Measurements from ENCODE around the gene FAM24A. TPM values are rescaled to one million over a fixed set of nuclear protein-coding genes. Genes with fewer than 3 reads are reported as not detected.
"Not testable (repeated sequence)": the region's sequence is repeated elsewhere in the genome, so short reads cannot be mapped to it uniquely, and the experiment has no call there.

FAM24A gene
- total RNA-seq, 2 donors from 2014 or later = not detected

- no peak for TF ChIP-seq CTCF (IDR thresholded peaks at IDR 0.05)
- no peak within 1 kb of the TSS for H3K27ac ChIP-seq
- peak; percentile 59 for ATAC-seq (ENCODE audit: insufficient number of reproducible peaks, low FRiP score, low read depth)
- peak within 1 kb of the TSS; percentile 73 for H3K4me3 ChIP-seq
- no peaks in the 10 kb centered on the region for H3K27me3 ChIP-seq (replicated peaks; ENCODE audit: insufficient read depth)
- no peaks in the 10 kb centered on the region for H3K36me3 ChIP-seq
- peak; percentile 63 for DNase-seq (ENCODE audit: low spot score)
- no peaks in the 10 kb centered on the region for H3K9me3 ChIP-seq
- peaks cover 4% of the 10 kb centered on the region in 2 donors for H3K4me1 ChIP-seq (ENCODE audit: control insufficient read depth in 1 of 2, low read depth in 2 of 2)
Measured at GRCh38 chr10:122879339-122880273, 30.8 kb upstream of the FAM24A start, which contains the start of gene FAM24B. Gene FAM24B (minus strand): TSS chr10:122879581. CDS start chr10:122850515, 29,066 bp downstream.

- Histone ChIP-seq H3K27me3 (replicated peaks; ENCODE audit: insufficient read depth) (no peaks in the 10 kb centered on the region), H3K27ac (no peak overlapping the region), H3K4me3 (no peak overlapping the region), H3K4me1 (ENCODE audit: control insufficient read depth in 1 of 2, low read depth in 2 of 2) (peaks cover 4% of the 10 kb centered on the region in 2 donors), H3K9me3 (no peaks in the 10 kb centered on the region), H3K36me3 (no peaks in the 10 kb centered on the region)
- no peak for ATAC-seq (ENCODE audit: insufficient number of reproducible peaks, low FRiP score, low read depth)
- DNase-seq (ENCODE audit: low spot score) = no peak
- TF ChIP-seq CTCF (IDR thresholded peaks at IDR 0.05) = no peak
Measured at GRCh38 chr10:122882766-122883165, 27.6 kb upstream of the FAM24A start.

GRCh38 chr10:122884166-122884565, 26.2 kb upstream of the FAM24A start:
- H3K36me3 ChIP-seq = no peaks in the 10 kb centered on the region
- H3K27me3 ChIP-seq (replicated peaks; ENCODE audit: insufficient read depth) = no peaks in the 10 kb centered on the region
- H3K4me1 ChIP-seq (ENCODE audit: control insufficient read depth in 1 of 2, low read depth in 2 of 2) = peaks cover 4% of the 10 kb centered on the region in 2 donors
- H3K9me3 ChIP-seq = no peaks in the 10 kb centered on the region
- TF ChIP-seq CTCF (IDR thresholded peaks at IDR 0.05) = no peak
- no peak overlapping the region for H3K4me3 ChIP-seq
- H3K27ac ChIP-seq = no peak overlapping the region
- DNase-seq (ENCODE audit: low spot score) (no peak), ATAC-seq (ENCODE audit: insufficient number of reproducible peaks, low FRiP score, low read depth) (no peak)

GRCh38 chr10:122894261-122894944, 16.0 kb upstream of the FAM24A start:
- DNase-seq (ENCODE audit: low spot score) = no peak

GRCh38 chr10:122903861-122904260, 6.5 kb upstream of the FAM24A start:
- H3K4me3 ChIP-seq; H3K27ac ChIP-seq; H3K27me3 ChIP-seq (replicated peaks; ENCODE audit: insufficient read depth); DNase-seq (ENCODE audit: low spot score); ATAC-seq (ENCODE audit: insufficient number of reproducible peaks, low FRiP score, low read depth); H3K9me3 ChIP-seq; H3K4me1 ChIP-seq (ENCODE audit: control insufficient read depth in 1 of 2, low read depth in 2 of 2); H3K36me3 ChIP-seq: not testable (repeated sequence)

More at GRCh38 chr10:122894261-122894944, 16.0 kb upstream of the FAM24A start:
- no peak for ATAC-seq (ENCODE audit: insufficient number of reproducible peaks, low FRiP score, low read depth)
- H3K4me1 ChIP-seq (ENCODE audit: control insufficient read depth in 1 of 2, low read depth in 2 of 2) = no peaks in the 10 kb centered on the region
- H3K9me3 ChIP-seq = no peaks in the 10 kb centered on the region
- H3K4me3 ChIP-seq = no peak overlapping the region
- TF ChIP-seq CTCF (IDR thresholded peaks at IDR 0.05) = no peak
- no peaks in the 10 kb centered on the region for H3K36me3 ChIP-seq
- H3K27ac ChIP-seq = no peak overlapping the region
- H3K27me3 ChIP-seq (replicated peaks; ENCODE audit: insufficient read depth) = no peaks in the 10 kb centered on the region

Measured in thoracic aorta (tissue), 2 donors.